ENCODE measurements around the gene GMNN. TPM values are rescaled to one million over a fixed set of nuclear protein-coding genes. Genes with fewer than 3 reads are reported as not detected.
"Not testable (repeated sequence)": the region's sequence is repeated elsewhere in the genome, so short reads cannot be mapped to it uniquely, and the experiment has no call there.

The GMNN gene
- total and polyA plus RNA-seq, 2 experiments from 2014 or later = 88.2 to 202 TPM

GRCh38 chr6:24753545-24753944 is 21.2 kb upstream of the GMNN start (continued):
- TF ChIP-seq EZH2 (IDR thresholded peaks at IDR 0.05; ENCODE audit: low read depth, unreplicated experiment) (no peak), CTCF (conservative IDR thresholded peaks at IDR 0.05; ENCODE audit: low read depth in 2 of 2) (no peak), NANOG (IDR thresholded peaks at IDR 0.05; ENCODE audit: borderline replicate concordance) (no peak), CREB1 (CRISPR knock-in tag; IDR thresholded peaks at IDR 0.05; ENCODE audit: low read depth) (no peak), REST (IDR thresholded peaks at IDR 0.05; ENCODE audit: unreplicated experiment) (no peak), STAT1 (IDR thresholded peaks at IDR 0.05; ENCODE audit: unreplicated experiment) (no peak)

- not testable (repeated sequence) for H2AFZ ChIP-seq; H3F3A ChIP-seq (replicated peaks; ENCODE audit: low read depth); H3K4me3 Mint-ChIP-seq; H3K9me2 ChIP-seq (ENCODE audit: insufficient read depth); ATAC-seq; H3K79me2 ChIP-seq (replicated peaks; ENCODE audit: insufficient read depth); H4K20me1 ChIP-seq (replicated peaks; ENCODE audit: insufficient read depth); H3K27ac ChIP-seq (ENCODE audit: low read depth); H3K4me1 Mint-ChIP-seq; H3K27me3 Mint-ChIP-seq (ENCODE audit: insufficient read depth, low read depth, poor library complexity); H3K4me3 ChIP-seq; H3K4me1 ChIP-seq (ENCODE audit: insufficient read depth); H3K9me3 Mint-ChIP-seq; H3K27ac Mint-ChIP-seq; H3K4me2 ChIP-seq; H3K36me3 Mint-ChIP-seq (ENCODE audit: low read depth); H3K36me3 ChIP-seq (ENCODE audit: insufficient read depth); DNase-seq (ENCODE audit: low spot score); H3K27me3 ChIP-seq (ENCODE audit: insufficient read depth)
Measured at GRCh38 chr6:24754378-24754777, 20.4 kb upstream of the GMNN start.

GRCh38 chr6:24755279-24755678 is 19.5 kb upstream of the GMNN start:
- Histone ChIP-seq H3K4me3 (no peak overlapping the region), H3K36me3 (ENCODE audit: insufficient read depth) (no peaks in the 10 kb centered on the region), H3F3A (replicated peaks; ENCODE audit: low read depth) (no peaks in the 10 kb centered on the region), H3K4me1 (ENCODE audit: insufficient read depth) (peaks cover 4% of the 10 kb centered on the region; the same call in 1 of the 2 replicates), H2AFZ (no peak overlapping the region), H3K4me2 (no peak overlapping the region), H3K27me3 (ENCODE audit: insufficient read depth) (no peaks in the 10 kb centered on the region), H3K9me2 (ENCODE audit: insufficient read depth) (peaks cover 6% of the 10 kb centered on the region), H3K27ac (ENCODE audit: low read depth) (no peak overlapping the region), H4K20me1 (replicated peaks; ENCODE audit: insufficient read depth) (no peaks in the 10 kb centered on the region), H3K79me2 (replicated peaks; ENCODE audit: insufficient read depth) (no peaks in the 10 kb centered on the region)
- no peaks in the 10 kb centered on the region for H3K36me3 Mint-ChIP-seq (ENCODE audit: low read depth)
- H3K4me3 Mint-ChIP-seq = no peak overlapping the region
- H3K4me1 Mint-ChIP-seq = no peaks in the 10 kb centered on the region
- ATAC-seq (no peak), DNase-seq (ENCODE audit: low spot score) (no peak)
- peaks cover 6% of the 10 kb centered on the region; the same call in 1 of the 3 replicates for H3K9me3 Mint-ChIP-seq
- H3K27me3 Mint-ChIP-seq (ENCODE audit: insufficient read depth, low read depth, poor library complexity) = peaks cover 1% of the 10 kb centered on the region
- no peak overlapping the region for H3K27ac Mint-ChIP-seq
- TF ChIP-seq JUNB (IDR thresholded peaks at IDR 0.05; ENCODE audit: unreplicated experiment) (no peak), ZNF462 (CRISPR knock-in tag; IDR thresholded peaks at IDR 0.05) (no peak), CREB1 (CRISPR knock-in tag; IDR thresholded peaks at IDR 0.05; ENCODE audit: low read depth) (no peak)
